GM13977 (cell line): ENCODE results near the gene CD8A.

Experiments
- DNase-seq: peaks from one replicate; pipeline ENCODE4 v3.0.0; 2012; ENCODE audit warnings: low spot score
- CTCF ChIP-seq: IDR thresholded peaks from 2 replicates; pipeline ENCODE4 v1.5.1; 2012; ENCODE audit warnings: mild to moderate bottlenecking, control low read depth; ENCODE audit not compliant: insufficient read depth; ENCODE audit errors: extremely low read depth, missing control alignments
- in situ Hi-C: fragments of 300-500 bp; cut with MboI; formaldehyde crosslinking; loops from one replicate; pipeline ENCODE4 v1.12.0; 2022; ENCODE audit warnings: low sequenced_read_pairs, low pct_unique_long_range_greater_than_20kb, mixed read lengths, inconsistent platforms; ENCODE audit not compliant: unreplicated experiment

The CD8A gene

DNA sequence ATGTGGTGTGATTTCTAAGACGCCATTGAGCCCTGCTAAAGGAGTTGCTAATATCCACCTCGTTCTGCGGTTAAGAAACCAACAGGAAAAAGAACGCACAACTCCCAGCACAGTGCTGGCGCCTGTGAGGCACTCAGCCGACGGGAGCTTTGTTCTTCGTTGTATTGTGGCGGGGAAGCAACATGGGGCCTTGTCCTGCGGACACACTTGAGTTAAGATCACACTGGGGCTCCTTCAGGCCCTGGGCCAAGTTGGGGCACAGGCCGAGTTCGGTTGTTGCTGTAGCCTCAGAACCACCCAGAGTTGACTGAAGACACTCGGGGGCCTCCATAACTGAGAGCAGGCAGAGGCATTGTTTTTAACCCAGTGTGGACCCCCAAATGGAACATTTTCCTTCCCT is 30.6 kb upstream of the CD8A start:
- TF ChIP-seq CTCF = no peak
- DNase-seq = no peak
- in situ Hi-C loops = no loop called here

DNA sequence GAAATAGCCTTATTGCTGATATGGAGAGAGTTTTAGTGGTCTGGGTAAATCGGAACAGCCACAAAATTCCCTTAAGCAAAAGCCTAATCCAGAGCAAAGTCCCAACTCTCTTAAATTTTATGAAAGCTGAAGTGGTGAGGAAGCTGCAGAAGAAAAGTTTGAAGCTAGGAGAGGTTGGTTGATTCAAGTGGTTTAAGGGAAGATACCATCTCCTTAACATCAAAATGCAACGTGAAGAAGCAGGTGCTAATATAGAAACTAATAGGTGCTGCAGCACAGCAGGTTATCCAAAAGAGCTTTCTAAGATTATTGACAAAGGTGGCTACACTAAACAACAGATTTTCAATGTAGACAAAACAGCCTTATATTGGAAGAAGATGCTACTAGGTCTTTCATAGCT is 28.2 kb upstream of the CD8A start:
- in situ Hi-C loops = no loop called here
- DNase-seq = no peak
- no peak for TF ChIP-seq CTCF

GRCh38 chr2:86818114-86818801 is 27.5 kb upstream of the CD8A start:
- in situ Hi-C loops = no loop called here

DNA sequence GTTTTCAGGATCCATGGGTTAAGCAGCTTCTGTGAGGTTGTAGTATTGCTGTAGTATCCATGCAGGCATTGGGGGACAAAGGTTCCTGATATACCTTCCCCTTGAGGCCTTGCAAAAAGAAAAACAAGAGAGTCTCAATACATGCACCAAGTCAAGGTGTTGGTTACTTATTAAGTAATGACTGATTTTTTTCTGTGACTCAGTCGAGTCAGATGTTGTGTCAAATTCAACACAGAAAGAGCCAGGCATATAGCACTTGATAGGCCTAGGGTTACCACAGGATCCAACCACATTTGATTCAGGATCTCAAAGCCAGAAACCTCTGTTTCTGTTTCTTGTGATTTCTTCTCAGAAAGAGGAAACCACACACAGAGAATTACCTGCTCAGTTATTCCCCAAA is 24.9 kb upstream of the CD8A start:
- in situ Hi-C loops = no loop called here
- no peak for TF ChIP-seq CTCF
- DNase-seq = no peak

More at GRCh38 chr2:86818114-86818801, 27.5 kb upstream of the CD8A start:
- no peak for DNase-seq
- TF ChIP-seq CTCF = no peak

GRCh38 chr2:86809481-86810121 is 18.9 kb upstream of the CD8A start:
- no peak for TF ChIP-seq CTCF
- no peak for DNase-seq
- in situ Hi-C loops = no loop called here

DNA sequence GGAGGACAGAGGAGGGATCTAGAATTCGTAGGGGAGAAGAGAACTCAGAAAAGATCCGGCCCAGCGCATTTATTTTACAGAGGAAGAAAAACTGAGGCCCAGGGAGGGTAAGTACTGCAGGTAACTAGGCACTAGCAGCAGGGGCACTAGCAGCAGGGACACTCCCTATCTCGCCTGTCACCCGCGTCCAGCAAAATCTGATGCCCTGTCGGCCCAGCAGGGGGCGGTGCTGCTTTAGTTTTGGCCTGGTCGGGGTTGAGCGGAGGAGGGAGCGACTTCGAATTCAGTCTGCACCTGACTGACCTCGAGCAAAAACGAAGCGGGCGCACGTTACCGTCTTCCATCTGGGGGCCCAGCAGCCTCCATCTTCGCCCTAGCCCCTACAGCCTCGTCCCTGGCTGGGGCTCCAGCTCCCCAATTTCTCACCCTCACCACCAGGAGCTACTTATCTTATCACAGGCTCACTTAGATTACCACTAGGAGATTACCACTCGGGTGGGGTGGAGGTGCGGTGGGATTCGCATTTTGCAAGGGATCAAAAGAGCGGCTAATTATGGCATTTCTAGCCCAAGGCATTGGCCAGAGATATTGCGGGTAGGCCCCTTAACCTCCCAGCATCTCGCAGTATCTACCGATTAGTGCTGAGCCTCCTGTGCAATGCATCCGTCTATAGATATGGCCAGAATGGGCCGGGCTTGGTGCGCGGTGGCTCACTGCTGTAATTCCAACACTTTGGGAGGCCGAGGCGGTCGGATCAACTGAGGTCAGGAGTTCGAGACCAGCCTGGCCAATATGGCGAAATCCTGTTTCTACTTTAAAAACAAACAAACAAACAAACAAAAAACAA is 17.8 kb upstream of the CD8A start:
- in situ Hi-C loops = no loop called here
- peak; percentile 95 for TF ChIP-seq CTCF
- peak; percentile 98 for DNase-seq
